Loucy (cell line): Measurements from ENCODE around the gene FGF21.

Source experiments
- H2AFZ ChIP-seq: fragments of 200-600 bp; sonication (generic); 2 replicates; pipeline ENCODE4 v1.6.0; 2016; ENCODE audit warnings: antibody characterized with exemption, mild to moderate bottlenecking, low read length, moderate library complexity
- H3F3A ChIP-seq: fragments of 200-600 bp; 2 replicates; pipeline ENCODE4 v1.6.0; 2016; ENCODE audit warnings: antibody characterized with exemption, low read depth, mild to moderate bottlenecking
- H3K27me3 ChIP-seq: fragments of 200-600 bp; sonication (generic); 2 replicates; pipeline ENCODE4 v1.6.1; 2014; ENCODE audit warnings: low read length, mild to moderate bottlenecking; ENCODE audit not compliant: insufficient read depth, poor library complexity, severe bottlenecking
- H3K36me3 ChIP-seq: fragments of 200-600 bp; sonication (generic); 2 replicates; pipeline ENCODE4 v1.6.1; 2016; ENCODE audit warnings: low read length; ENCODE audit not compliant: insufficient read depth
- H3K4me1 ChIP-seq: fragments of 200-600 bp; sonication (generic); 2 replicates; pipeline ENCODE4 v1.5.1; 2014; ENCODE audit warnings: low read length, mild to moderate bottlenecking; ENCODE audit not compliant: insufficient read depth, poor library complexity, severe bottlenecking
- H3K4me2 ChIP-seq: fragments of 200-600 bp; sonication (generic); 2 replicates; pipeline ENCODE4 v1.6.0; 2014; ENCODE audit warnings: antibody characterized with exemption, low read length, low read depth, mild to moderate bottlenecking; ENCODE audit not compliant: poor library complexity, severe bottlenecking
- H3K4me3 ChIP-seq: fragments of 200-600 bp; sonication (generic); 2 replicates; pipeline ENCODE4 v1.5.1; 2014; ENCODE audit warnings: low read length, mild to moderate bottlenecking, mixed read lengths; ENCODE audit not compliant: poor library complexity, severe bottlenecking
- H3K79me2 ChIP-seq: fragments of 200-600 bp; sonication (generic); 2 replicates; pipeline ENCODE4 v1.6.1; 2014; ENCODE audit warnings: low read length; ENCODE audit not compliant: insufficient read depth
- H3K9ac ChIP-seq: fragments of 200-600 bp; sonication (generic); 2 replicates; pipeline ENCODE4 v1.6.0; 2014; ENCODE audit warnings: mild to moderate bottlenecking, low read depth, low read length, moderate library complexity; ENCODE audit not compliant: poor library complexity, severe bottlenecking
- H3K9me2 ChIP-seq: fragments of 200-600 bp; sonication (generic); replicated peaks from 2 replicates; pipeline ENCODE4 v1.6.1; 2016; ENCODE audit warnings: low read depth, low read length, mixed read lengths
- H3K9me3 ChIP-seq: fragments of 200-600 bp; sonication (generic); 2 replicates; pipeline ENCODE4 v1.6.1; 2014; ENCODE audit warnings: mild to moderate bottlenecking, antibody characterized with exemption, low read length, low read depth; ENCODE audit not compliant: insufficient read depth
- H4K20me1 ChIP-seq: fragments of 200-600 bp; sonication (generic); 2 replicates; pipeline ENCODE4 v1.6.0; 2014; ENCODE audit warnings: antibody characterized with exemption, low read length, mild to moderate bottlenecking; ENCODE audit not compliant: insufficient read depth, poor library complexity, severe bottlenecking
- EZH2phosphoT487 ChIP-seq: fragments of 200-600 bp; IDR thresholded peaks from 2 replicates; pipeline ENCODE4 v1.6.1; 2018; ENCODE audit warnings: antibody characterized with exemption, mild to moderate bottlenecking, moderate library complexity, borderline replicate concordance
- TF ChIP-seq, protein P1 (sequence below): fragments of 200-600 bp; sonication (generic); conservative IDR thresholded peaks from 2 replicates; pipeline ENCODE4 v1.5.1; 2014; ENCODE audit warnings: mild to moderate bottlenecking, antibody characterized with exemption, low read length

The FGF21 gene

DNA sequence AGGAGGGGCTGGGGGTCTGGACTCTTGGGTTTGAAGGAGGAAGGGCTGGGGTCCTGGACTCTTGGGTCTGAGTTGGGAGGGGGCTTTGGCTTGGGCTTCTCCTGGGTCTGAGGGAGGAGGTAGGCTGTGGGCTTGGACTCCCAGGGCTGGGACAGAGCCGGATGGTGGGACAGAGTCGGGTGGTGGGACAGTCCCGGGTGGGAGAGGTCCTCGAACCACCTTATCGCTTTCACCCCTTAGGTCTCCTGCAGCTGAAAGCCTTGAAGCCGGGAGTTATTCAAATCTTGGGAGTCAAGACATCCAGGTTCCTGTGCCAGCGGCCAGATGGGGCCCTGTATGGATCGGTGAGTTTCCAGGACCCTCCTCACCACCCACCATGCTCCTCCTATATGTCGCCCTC is 1.4 kb downstream of the FGF21 start:
- H3K27me3 ChIP-seq, result no peaks in the 10 kb centered on the region
- no peaks in the 10 kb centered on the region for H3K9me3 ChIP-seq
- no peak overlapping the region for H3K4me3 ChIP-seq
- H3K9me2 ChIP-seq, result no peaks in the 10 kb centered on the region
- H3K9ac ChIP-seq, result no peak overlapping the region
- H3K4me2 ChIP-seq, result no peak overlapping the region
- TF ChIP-seq, protein P1, sequence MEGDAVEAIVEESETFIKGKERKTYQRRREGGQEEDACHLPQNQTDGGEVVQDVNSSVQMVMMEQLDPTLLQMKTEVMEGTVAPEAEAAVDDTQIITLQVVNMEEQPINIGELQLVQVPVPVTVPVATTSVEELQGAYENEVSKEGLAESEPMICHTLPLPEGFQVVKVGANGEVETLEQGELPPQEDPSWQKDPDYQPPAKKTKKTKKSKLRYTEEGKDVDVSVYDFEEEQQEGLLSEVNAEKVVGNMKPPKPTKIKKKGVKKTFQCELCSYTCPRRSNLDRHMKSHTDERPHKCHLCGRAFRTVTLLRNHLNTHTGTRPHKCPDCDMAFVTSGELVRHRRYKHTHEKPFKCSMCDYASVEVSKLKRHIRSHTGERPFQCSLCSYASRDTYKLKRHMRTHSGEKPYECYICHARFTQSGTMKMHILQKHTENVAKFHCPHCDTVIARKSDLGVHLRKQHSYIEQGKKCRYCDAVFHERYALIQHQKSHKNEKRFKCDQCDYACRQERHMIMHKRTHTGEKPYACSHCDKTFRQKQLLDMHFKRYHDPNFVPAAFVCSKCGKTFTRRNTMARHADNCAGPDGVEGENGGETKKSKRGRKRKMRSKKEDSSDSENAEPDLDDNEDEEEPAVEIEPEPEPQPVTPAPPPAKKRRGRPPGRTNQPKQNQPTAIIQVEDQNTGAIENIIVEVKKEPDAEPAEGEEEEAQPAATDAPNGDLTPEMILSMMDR, result no peak
- no peak for TF ChIP-seq EZH2phosphoT487
- H3K36me3 ChIP-seq, result no peaks in the 10 kb centered on the region
- H3K4me1 ChIP-seq, result peaks cover 4% of the 10 kb centered on the region
- no peaks in the 10 kb centered on the region for H4K20me1 ChIP-seq
- H3F3A ChIP-seq, result no peaks in the 10 kb centered on the region
- H2AFZ ChIP-seq, result no peak overlapping the region
- H3K79me2 ChIP-seq, result no peaks in the 10 kb centered on the region

GRCh38 chr19:48757089-48757675 is 1.9 kb downstream of the FGF21 start:
- Histone ChIP-seq H3K4me1 (peaks cover 4% of the 10 kb centered on the region), H3K79me2 (no peaks in the 10 kb centered on the region), H3K36me3 (no peaks in the 10 kb centered on the region), H3K4me3 (no peak overlapping the region), H3K9ac (no peak overlapping the region), H3F3A (no peaks in the 10 kb centered on the region), H3K4me2 (no peak overlapping the region), H3K9me2 (no peaks in the 10 kb centered on the region), H4K20me1 (no peaks in the 10 kb centered on the region), H3K27me3 (no peaks in the 10 kb centered on the region), H3K9me3 (no peaks in the 10 kb centered on the region), H2AFZ (no peak overlapping the region)
- TF ChIP-seq EZH2phosphoT487, result no peak
- TF ChIP-seq, protein P1, result no peak

DNA sequence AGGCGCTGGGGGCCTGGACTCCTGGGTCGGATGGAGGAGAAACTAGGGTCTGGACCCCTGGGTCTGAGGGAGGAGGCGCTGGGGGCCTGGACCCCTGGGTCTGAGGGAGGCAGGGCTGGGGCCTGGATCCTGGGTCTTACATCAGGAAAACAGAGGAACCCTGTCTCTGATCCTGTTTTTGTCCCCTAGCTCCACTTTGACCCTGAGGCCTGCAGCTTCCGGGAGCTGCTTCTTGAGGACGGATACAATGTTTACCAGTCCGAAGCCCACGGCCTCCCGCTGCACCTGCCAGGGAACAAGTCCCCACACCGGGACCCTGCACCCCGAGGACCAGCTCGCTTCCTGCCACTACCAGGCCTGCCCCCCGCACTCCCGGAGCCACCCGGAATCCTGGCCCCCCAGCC is 2.4 kb downstream of the FGF21 start:
- Histone ChIP-seq H3K9ac (no peak overlapping the region), H3F3A (no peaks in the 10 kb centered on the region), H3K9me3 (no peaks in the 10 kb centered on the region)

More for the DNA sequence above, 2.4 kb downstream of the FGF21 start:
- H4K20me1 ChIP-seq, result no peaks in the 10 kb centered on the region
- H3K9me2 ChIP-seq, result no peaks in the 10 kb centered on the region
- H3K4me2 ChIP-seq, result no peak overlapping the region
- H3K79me2 ChIP-seq, result no peaks in the 10 kb centered on the region
- TF ChIP-seq, protein P1, result no peak
- no peak for TF ChIP-seq EZH2phosphoT487
- no peaks in the 10 kb centered on the region for H3K36me3 ChIP-seq
- H3K27me3 ChIP-seq, result no peaks in the 10 kb centered on the region
- H3K4me1 ChIP-seq, result peaks cover 4% of the 10 kb centered on the region
- no peak overlapping the region for H3K4me3 ChIP-seq
- H2AFZ ChIP-seq, result no peak overlapping the region
